AG09309 (cell line): ENCODE measurements around the gene GRK2.

Source experiments
- DNase-seq: peaks from one replicate; pipeline ENCODE4 v3.0.0-alpha.2; 2010; ENCODE audit warnings: low read depth
- H3K4me3 ChIP-seq: 2 replicates; pipeline ENCODE4 v1.5.1; 2011; ENCODE audit warnings: mild to moderate bottlenecking, low read depth, low read length, moderate library complexity; ENCODE audit not compliant: control insufficient read depth
- CTCF ChIP-seq: IDR thresholded peaks from 2 replicates; pipeline ENCODE4 v1.5.1; 2011; ENCODE audit warnings: mild to moderate bottlenecking, low read depth, low read length, inconsistent platforms; ENCODE audit not compliant: insufficient read depth, control insufficient read depth; ENCODE audit errors: missing control alignments

GRK2 gene

GRCh38 chr11:67247946-67248550, 18.2 kb upstream of the GRK2 start:
- no peak for TF ChIP-seq CTCF
- DNase-seq = no peak
- H3K4me3 ChIP-seq = no peak overlapping the region

GRCh38 chr11:67248653-67249052, 17.6 kb upstream of the GRK2 start:
- TF ChIP-seq CTCF = no peak
- H3K4me3 ChIP-seq = no peak overlapping the region
- DNase-seq = no peak

DNA sequence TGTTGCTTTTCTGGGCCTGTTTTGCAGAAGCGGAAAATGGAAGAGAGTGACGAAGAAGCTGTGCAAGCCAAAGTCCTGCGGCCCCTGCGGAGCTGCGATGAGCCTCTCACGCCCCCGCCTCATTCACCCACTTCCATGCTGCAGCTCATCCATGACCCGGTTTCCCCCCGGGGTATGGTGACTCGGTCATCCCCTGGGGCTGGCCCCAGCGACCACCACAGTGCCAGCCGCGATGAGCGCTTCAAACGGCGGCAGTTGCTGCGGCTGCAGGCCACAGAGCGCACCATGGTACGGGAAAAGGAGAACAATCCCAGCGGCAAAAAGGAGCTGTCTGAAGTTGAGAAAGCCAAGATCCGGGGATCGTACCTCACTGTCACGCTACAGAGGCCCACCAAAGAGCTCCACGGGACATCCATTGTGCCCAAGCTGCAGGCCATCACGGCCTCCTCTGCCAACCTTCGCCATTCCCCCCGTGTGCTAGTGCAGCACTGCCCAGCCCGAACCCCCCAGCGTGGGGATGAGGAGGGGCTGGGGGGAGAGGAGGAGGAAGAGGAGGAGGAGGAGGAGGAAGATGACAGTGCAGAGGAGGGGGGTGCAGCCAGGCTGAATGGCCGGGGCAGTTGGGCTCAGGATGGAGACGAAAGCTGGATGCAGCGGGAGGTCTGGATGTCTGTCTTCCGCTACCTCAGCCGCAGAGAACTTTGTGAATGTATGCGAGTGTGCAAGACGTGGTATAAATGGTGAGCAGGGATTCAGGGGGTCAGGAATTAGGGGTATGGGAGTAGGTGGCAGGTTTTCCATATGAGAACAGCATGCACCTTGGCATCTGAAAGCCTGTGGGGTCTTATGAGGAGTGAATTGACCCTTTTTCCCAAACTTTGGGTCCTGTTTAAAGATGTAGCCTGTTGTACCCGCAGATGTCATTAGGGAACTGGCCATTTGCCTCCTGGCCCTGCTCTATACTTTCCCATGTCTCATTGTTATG, 15.9 kb upstream of the GRK2 start:
- DNase-seq = no peak
- H3K4me3 ChIP-seq = no peak overlapping the region
- TF ChIP-seq CTCF = no peak

GRCh38 chr11:67251841-67252240, 14.4 kb upstream of the GRK2 start:
- TF ChIP-seq CTCF = no peak
- no peak overlapping the region for H3K4me3 ChIP-seq
- no peak for DNase-seq

- H3K4me3 ChIP-seq = no peak overlapping the region
- TF ChIP-seq CTCF = peak; percentile 48
- DNase-seq = no peak
Observed at GRCh38 chr11:67252831-67253239, 13.4 kb upstream of the GRK2 start.

DNA sequence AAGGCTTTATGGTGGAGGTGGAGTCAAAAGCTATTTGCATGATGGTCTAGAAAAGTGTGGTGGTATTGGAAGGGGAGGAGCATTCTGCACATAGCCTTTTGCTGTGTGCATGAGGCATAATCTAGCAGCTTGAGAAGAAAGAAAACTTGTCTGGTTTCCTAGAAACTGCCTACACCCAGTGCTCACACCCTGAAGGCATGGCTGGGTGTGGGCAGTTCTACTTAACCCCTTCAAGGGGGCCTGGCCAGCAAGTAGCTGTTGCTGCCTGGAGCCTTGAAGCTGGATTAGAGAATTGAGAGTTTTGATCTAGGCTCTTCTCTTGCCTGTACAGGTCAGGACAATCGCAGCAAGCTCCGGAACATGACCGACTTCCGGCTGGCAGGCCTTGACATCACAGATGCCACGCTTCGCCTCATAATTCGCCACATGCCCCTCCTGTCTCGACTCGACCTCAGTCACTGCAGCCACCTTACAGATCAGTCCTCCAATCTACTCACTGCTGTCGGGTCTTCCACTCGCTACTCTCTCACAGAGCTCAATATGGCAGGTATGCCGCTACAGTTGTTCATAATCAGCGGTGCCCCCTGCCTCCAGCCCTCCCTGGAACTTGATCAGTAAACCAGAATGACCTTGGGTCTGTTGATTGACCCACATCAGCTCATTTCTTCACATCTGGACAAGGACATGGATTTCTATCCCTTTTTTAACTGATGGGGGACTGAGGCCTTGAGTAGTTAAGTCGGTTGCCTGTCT, 12.2 kb upstream of the GRK2 start:
- DNase-seq = no peak
- no peak overlapping the region for H3K4me3 ChIP-seq
- no peak for TF ChIP-seq CTCF
